ENCODE measurements around the gene ZNF2. TPM values are rescaled to one million over a fixed set of nuclear protein-coding genes. Genes with fewer than 3 reads are reported as not detected.

Gene ZNF2
- total and polyA plus RNA-seq, 2 experiments from 2014 or later = 2.0 to 2.5 TPM

GRCh38 chr2:95208106-95208505, 42.5 kb downstream of the ZNF2 start (continued):
- TF ChIP-seq ETS1 (IDR thresholded peaks at IDR 0.05) = no peak
- TF ChIP-seq EZH2 (IDR thresholded peaks at IDR 0.05; ENCODE audit: low read depth, unreplicated experiment) = no peak

- Histone ChIP-seq H2AFZ (no peak overlapping the region), H3K4me3 (no peak overlapping the region), H3K36me3 (ENCODE audit: insufficient read depth) (peaks cover 84% of the 10 kb centered on the region), H3K27me3 (ENCODE audit: insufficient read depth) (no peaks in the 10 kb centered on the region), H3K4me1 (ENCODE audit: insufficient read depth) (no peaks in the 10 kb centered on the region), H3F3A (replicated peaks; ENCODE audit: low read depth) (no peaks in the 10 kb centered on the region), H3K27ac (ENCODE audit: low read depth) (no peak overlapping the region), H3K79me2 (replicated peaks; ENCODE audit: insufficient read depth) (peaks cover 4% of the 10 kb centered on the region), H3K9me2 (ENCODE audit: insufficient read depth) (no peaks in the 10 kb centered on the region), H4K20me1 (replicated peaks; ENCODE audit: insufficient read depth) (no peaks in the 10 kb centered on the region), H3K4me2 (no peak overlapping the region)
- Mint-ChIP-seq H3K36me3 (ENCODE audit: low read depth) (peaks cover 99% of the 10 kb centered on the region), H3K4me1 (no peaks in the 10 kb centered on the region), H3K4me3 (no peak overlapping the region), H3K27me3 (ENCODE audit: insufficient read depth, low read depth, poor library complexity) (peaks cover 2% of the 10 kb centered on the region), H3K27ac (no peak overlapping the region), H3K9me3 (peaks cover 93% of the 10 kb centered on the region)
- ATAC-seq = no peak
- DNase-seq (ENCODE audit: low spot score) = no peak
- TF ChIP-seq ZNF462 (CRISPR knock-in tag; IDR thresholded peaks at IDR 0.05) = no peak
- no peak for TF ChIP-seq CREB1 (CRISPR knock-in tag; IDR thresholded peaks at IDR 0.05; ENCODE audit: low read depth)
- TF ChIP-seq ETS1 (IDR thresholded peaks at IDR 0.05) = no peak
- TF ChIP-seq STAT1 (IDR thresholded peaks at IDR 0.05; ENCODE audit: unreplicated experiment) = no peak
- no peak for TF ChIP-seq JUNB (IDR thresholded peaks at IDR 0.05; ENCODE audit: unreplicated experiment)
- TF ChIP-seq ZNF114 (CRISPR knock-in tag; IDR thresholded peaks at IDR 0.05) = no peak
- no peak for TF ChIP-seq CTCF (conservative IDR thresholded peaks at IDR 0.05; ENCODE audit: low read depth in 2 of 2)
- TF ChIP-seq POLR2AphosphoS5 (IDR thresholded peaks at IDR 0.05; ENCODE audit: low read depth) = no peak
- no peak for TF ChIP-seq EZH2phosphoT487 (IDR thresholded peaks at IDR 0.05; ENCODE audit: unreplicated experiment)
- no peak for TF ChIP-seq EZH2 (IDR thresholded peaks at IDR 0.05; ENCODE audit: low read depth, unreplicated experiment)
- no peak for TF ChIP-seq REST (IDR thresholded peaks at IDR 0.05; ENCODE audit: unreplicated experiment)
Observed at GRCh38 chr2:95215018-95215612, 49.5 kb downstream of the ZNF2 start.
